HG03025 (cell line): ENCODE results near the gene RPL7L1.
"Not testable (repeated sequence)": the region's sequence is repeated elsewhere in the genome, so short reads cannot be mapped to it uniquely, and the experiment has no call there.

Experiments
- ATAC-seq: cut with Tn5 transposase; IDR thresholded peaks from one replicate; pipeline ENCODE4 v1.9.1; 2021; ENCODE audit warnings: mild to moderate bottlenecking, moderate library complexity; ENCODE audit not compliant: unreplicated experiment, low FRiP score

Gene RPL7L1

DNA sequence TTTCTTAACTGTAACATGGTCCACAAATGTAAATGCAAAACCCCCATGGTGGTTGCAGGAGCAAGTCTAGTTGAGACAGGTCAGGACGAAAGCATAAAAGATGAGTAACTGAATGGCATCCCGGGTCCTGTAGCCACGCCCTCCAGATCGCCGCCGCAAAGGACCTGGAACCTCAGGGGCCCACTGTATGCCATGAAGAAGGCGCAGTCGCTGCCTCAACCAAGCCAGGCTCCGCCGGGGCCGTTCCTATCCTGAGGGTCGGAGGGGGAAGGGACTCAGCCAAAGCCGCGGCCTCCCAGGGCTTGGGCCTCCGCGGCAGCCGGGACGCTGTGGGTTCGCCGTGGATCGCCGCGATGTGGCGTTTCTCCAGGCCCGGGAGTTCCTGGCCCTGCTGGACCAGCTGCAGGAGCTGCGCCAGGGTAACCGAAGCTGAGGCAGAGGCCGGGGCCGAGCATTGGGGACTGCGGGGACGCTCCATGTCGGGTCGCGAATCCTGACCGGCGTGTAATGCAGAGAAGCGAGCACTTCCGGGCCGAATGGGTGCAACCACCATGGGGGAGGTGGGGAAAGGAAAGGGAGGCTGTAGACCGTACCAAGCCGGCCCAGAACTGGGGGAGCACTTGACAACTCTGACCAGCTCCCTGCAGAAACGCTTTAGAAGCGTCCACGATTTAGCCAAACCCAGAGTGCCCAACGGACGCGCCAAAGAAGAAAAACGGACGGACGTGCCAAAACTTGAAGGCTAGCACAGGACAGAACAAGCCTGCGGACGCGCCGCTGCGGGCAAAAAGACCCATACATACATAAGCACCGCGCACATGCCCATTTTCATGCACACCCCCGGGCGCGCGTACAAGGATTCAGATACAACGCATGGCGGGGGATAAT, 11.1 kb downstream of the RPL7L1 start:
- peak; percentile 77 for ATAC-seq

DNA sequence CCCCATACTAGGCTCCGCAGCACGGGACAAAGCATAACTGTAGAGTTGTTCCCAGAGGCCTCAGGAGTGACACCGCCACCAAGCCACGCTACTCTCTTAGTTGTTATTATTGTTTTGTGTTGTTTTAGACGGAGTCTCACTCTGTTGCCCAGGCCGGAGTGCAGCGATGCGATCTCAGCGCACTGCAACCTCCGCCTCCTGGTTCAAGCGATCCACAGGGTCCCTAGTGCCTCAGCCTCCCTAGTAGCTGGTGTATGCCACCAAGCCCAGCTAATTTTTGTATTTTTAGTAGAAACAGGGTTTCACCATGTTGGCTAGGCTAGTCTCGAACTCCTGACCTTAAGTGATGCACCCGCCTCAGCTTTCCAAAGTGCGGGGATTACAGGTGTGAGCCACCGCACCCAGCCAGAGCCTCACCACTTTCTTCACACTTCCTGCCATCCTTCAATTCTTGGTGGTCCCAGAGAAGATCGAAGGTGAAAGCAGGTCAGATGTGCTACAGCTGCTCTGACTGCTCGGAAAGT, 11.8 kb downstream of the RPL7L1 start:
- ATAC-seq, result no peak

DNA sequence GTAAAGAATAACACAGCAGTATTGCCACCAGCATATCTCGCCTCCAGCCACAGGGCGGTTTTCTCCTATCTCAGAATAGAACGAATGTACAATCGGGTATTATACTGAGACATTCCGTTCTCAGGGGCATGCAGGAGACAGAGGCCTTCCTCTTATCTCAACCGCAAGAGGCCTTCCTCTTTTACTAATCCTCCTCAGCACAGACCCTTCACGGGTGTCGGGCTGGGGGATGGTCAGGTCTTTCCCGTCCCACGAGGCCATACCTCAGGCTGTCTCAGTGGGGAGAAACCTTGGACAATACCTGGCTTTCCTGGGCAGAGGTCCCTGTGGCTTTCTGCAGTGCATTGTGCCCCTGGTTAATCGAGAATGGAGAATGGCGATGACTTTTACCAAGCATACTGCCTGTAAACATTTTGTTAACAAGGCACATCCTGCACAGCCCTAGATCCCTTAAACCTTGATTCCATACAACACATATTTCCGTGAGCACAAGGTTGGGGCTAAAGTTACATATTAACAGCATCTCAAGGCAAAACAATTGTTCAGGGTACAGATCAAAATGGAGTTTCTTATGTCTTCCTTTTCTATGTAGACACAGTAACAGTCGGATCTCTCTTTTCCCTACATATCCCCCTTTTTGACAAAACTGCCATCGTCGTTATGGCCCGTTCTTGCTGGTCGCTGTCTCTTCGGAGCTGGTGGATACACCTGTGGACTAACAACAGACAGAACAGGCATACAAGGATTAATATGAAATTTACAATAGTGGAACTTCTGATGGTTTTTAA, 14.8 kb downstream of the RPL7L1 start:
- not testable (repeated sequence) for ATAC-seq

DNA sequence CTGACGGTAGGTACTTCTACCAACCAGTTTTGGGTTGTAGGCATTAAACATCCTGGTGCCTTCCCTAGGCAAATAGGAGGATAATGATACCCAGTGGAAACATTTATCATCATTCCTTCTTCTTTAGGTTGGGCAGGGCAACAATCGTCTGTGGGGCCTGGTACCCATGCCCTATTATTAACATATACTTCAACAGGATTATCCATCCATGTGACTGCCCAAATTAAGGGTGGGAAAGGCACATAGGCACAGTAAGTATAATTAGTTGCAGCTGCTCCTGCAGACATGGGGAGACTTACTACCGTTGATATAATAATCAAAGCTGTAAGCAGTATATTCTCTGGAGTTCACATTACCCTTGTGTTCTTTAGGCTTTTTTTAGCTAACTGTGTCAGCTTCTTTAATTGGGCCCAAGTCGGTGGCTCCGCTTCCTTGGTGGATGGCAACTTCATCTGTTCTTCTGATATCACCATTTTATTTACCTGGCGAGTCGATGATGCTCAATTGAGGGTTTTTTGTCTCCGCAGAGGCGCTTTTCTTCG, 16.8 kb downstream of the RPL7L1 start:
- no peak for ATAC-seq

DNA sequence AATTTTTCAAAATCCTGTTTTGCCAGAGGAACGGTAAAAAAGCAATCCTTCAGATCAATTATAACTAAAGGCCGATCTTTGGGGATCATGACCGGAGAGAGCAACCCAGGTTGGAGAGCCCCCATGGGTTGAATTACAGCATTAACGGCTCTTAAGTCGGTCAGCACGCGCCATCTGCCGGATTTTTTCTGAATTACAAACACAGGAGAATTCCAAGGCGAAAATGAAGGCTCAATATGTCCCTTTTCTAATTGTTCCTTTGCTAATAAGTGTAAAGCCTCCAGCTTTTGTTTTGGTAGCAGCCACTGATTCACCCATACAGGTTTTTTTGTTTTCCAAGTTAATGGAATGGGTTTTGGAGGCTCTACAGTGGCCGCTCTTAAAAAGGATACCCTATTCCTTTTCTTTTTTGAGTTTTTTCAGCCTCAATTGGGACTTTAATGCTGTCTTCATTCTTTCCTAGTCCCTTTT, 19.5 kb downstream of the RPL7L1 start:
- ATAC-seq, result no peak

DNA sequence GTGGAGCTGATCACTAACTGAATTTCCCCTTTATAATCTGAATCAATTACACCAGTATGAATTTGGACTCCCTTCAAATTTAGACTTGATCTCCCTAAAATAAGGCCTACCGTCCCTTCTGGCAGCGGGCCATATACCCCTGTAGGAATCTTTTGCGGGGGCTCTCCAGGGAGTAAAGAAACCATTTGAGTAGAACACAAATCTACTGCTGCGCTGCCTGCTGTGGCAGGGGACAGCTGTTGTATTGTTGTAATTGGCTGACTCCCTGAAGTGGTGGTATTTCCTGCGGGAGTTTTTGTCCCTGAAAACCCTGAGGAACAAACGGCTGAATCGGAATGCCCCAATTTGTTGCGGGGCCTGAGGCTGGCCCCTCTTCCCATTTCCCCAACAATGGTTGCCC, 20.5 kb downstream of the RPL7L1 start:
- no peak for ATAC-seq

DNA sequence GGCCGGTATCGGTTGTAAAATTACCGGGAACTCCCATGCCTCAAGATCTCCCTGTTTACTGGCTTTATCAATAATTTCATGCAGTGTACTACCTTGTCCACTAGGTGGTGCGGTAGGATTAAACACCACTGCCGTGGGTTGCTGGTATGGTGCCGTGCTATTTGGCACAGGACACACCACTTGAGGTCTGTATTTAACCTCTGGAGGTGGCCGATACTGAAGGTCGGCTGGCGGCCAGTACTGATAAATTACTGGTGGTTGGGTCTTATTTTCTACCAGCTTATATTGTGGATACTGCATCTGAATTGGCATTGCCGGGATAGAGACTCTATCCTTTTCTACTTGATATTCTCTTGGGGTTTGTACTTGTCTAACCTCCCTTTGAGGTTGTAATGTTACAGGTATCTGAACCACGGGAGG, 22.1 kb downstream of the RPL7L1 start:
- ATAC-seq, result no peak

DNA sequence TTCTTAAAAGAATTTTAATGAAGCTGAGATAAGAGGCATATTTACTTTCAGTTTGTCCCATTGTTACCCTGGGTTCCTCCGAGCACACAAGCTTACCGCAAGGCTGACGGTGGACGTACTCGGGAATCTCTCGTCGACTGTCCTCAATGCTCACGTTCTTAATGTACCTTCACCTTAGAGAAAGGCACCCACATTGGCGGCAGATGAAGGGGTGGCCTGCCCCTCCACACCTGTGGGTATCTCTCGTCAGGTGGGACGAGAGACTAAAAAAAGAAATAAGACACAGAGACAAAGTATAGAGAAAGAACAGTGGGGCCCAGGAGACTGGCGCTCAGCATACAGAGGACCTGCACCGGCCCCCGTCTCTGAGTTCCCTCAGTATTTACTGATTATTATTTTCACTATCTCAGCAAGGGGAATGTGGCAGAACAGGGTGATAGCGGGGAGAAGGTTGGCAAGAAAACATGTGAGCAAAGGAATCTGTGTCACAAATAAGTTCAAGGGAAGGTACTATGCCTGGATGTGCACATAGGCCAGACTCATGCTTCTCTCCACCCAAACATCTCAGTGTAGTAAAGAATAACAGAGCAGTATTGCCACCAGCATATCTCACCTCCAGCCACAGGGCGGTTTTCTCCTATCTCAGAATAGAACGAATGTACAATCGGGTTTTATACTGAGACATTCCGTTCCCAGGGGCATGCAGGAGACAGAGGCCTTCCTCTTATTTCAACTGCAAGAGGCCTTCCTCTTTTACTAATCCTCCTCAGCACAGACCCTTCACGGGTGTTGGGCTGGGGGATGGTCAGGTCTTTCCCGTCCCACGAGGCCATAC, 23.2 kb downstream of the RPL7L1 start:
- ATAC-seq, result not testable (repeated sequence)

DNA sequence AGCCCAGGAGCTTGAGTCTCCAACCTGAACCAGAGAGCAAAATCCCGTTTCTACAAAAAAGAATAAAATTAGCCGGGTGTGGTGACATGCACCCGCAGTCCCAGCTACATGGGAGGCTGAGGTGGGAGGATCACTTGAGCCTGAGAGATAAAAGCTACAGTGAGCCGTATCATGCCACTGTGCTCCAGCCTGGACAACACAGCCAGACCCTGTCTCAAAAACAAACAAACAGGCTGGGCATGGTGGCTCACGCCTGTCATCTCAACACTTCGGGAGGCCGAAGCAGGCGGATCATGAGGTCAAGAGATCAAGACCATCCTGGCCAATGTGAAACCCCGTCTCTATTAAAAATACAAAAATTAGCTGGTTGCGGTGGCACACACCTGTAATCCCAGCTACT, 25.1 kb downstream of the RPL7L1 start:
- no peak for ATAC-seq

DNA sequence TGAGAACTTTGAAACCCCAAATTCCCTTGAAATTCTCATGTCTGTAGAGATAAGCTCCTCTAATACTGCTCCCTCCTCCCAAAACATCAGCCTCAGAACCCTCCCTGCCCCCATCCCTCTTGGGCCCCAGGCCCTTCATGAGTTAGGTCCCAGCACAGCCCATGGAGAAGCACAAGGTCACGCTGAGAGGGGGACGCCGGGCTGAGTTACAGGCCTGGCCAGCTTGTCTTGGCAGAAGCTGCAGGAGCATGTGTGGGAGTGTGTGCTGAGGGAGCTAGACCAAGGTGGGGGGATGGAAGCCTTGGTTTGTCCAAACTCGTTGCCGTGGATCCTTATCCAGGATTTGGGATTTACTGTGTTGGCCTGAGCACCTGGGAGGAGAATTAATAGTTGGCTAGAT, 27.9 kb downstream of the RPL7L1 start:
- no peak for ATAC-seq

DNA sequence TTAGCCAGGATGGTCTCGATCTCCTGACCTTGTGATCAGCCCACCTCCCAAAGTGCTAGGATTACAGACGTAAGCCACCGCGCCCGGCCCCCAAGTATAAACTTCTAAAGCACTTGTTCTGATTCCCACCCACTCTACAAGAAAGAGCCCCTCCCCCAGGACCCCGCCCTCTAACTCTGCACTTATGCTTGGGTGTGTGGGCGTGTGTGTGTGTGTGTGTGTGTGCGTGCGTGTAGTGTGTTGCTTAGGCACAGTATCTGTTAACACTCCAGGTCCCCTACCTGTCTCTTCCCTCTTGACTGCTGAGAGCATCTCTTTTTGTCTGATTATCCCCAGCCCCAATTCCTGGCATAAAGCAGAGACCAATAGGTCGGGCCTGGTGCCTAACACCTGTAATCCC, 30.4 kb downstream of the RPL7L1 start:
- no peak for ATAC-seq

DNA sequence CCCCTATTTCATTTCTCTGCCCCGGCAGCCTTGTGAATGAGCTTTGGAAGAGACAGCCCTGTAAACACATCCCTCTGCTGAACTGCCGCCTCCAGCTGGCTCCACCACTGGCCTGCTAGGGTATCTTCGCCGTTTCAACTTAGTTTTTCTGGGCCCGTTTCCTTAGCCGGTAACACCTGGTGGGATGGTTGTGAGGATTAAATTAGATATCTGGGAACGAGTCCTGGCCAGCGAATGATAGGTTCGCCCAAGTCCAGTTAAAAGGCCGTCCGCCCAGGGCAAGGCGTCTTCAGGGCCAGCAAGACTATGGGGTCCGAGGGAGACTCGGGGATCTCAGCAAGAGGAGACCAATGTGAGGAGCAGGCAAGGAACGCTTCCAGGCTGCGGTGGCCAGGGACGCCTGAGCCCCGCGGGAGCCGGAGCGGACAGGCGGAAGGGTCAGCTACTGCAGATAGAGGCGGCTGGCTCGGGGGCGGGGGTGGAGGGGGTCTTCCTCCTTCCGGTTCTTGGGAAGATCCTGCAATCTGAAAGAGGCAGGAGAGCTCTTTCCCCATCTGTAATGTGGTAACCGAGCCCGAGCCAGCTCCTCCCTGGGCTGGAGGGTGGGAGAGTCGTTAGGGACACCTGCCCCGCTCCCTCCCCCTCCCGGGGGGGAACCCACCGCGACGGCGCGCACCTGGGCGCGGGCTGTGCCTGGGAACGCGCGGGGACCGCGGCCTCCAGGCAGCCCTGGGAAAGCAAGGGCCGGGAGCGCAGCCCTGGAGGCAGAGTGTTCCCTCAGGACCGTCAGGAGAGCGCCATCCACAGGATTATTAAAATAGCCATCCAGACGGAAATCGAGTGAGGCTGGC, 32.0 kb downstream of the RPL7L1 start:
- no peak for ATAC-seq

DNA sequence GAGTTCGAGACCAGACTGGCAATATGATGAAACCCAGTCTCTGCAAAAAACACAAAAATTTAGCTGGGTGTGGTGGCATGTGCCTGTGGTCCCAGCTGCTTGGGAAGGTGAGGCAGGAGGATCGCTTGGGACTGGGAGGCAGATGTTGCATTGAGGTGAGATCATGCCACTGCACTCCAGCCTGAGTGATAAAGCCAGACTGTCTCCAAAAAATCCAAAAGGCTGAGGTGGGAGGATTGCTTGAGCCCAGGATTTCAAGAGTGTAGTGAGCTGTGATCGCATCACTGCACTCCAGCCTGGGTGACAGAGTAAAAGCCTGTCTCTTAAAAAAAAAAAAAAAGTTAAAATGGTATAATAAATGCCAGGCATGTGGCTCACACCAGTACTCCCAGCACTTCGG, 35.1 kb downstream of the RPL7L1 start:
- no peak for ATAC-seq

DNA sequence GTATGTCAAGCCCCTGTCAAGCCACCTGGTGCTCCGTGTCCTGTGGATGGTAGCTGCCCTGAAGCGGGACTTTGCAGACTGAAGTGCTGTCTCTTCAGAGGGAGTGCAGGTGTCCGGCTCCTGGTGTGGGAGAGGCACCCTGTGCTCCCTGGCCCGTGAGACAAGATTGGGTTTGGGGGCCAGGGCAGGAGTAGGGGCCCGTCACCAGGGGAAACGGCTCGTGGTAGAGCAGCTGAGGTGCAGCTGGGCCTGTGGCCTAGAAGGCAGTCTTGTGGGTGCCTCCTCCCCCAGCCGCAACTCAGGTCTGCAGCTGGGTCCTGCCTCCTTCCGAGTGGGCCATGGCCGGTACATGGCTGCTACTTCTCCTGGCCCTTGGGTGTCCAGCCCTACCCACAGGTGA, 36.3 kb downstream of the RPL7L1 start, which contains the start of gene PTCRA:
Gene PTCRA, plus strand, starts transcription at position 322 of the 400 bp plus-strand sequence. Its CDS starts 17 bp downstream, at position 339.
- ATAC-seq, result no peak

DNA sequence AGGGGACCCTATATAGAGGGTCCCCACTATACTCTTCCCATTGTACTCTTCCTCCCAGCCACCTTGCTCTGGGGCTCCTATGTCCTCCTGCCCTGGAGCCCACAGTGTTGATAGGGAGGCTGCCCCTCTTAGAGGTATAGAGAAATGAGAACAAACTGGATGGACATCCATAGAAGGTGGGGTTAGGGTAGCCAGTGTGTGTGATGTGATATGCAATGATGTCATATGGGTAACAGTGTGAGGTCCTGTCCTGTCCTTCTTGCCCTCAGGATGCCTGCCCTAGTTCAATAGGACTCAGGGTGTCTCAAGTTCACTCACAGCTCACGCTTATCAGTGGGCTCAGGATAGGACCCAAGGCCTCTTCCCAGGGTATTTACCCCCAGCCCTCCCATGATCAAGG, 36.9 kb downstream of the RPL7L1 start:
- ATAC-seq, result no peak

DNA sequence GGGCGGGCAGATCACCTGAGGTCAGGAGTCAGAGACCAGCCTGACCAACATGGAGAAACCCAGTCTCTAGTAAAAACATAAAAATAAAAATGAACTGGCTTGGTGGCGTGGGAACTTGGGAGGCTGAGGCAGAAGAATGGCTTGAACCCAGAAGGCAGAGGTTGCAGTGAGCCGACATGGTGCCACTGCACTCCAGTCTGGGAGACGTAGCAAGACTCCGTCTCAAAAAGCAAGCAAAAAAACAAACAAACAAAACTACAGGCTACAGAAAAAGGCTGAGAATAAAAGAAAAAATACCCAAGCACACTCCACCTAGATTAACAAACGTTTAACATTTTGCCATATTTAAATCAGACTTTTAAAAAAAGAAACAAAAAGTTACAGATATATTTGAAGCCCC, 42.4 kb downstream of the RPL7L1 start:
- ATAC-seq, result no peak

DNA sequence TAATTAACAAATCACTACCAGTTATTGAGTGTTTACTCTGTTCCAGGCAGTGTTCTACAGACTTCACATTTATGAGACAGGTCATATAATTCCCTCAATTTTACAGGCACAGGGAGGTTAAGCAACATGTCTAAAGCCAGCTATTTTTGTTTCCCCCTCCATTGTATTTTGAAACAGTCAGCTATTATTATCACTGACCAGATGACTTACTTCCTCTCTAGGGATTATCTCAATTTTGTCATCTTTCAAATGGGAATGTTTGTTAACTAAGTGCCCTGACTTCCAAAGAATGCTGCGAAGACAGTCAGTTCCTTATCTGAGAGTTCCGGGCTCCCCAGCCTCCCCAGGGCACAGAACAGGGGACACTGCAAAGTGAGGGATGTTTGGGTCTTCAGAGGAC, 44.2 kb downstream of the RPL7L1 start:
- no peak for ATAC-seq

DNA sequence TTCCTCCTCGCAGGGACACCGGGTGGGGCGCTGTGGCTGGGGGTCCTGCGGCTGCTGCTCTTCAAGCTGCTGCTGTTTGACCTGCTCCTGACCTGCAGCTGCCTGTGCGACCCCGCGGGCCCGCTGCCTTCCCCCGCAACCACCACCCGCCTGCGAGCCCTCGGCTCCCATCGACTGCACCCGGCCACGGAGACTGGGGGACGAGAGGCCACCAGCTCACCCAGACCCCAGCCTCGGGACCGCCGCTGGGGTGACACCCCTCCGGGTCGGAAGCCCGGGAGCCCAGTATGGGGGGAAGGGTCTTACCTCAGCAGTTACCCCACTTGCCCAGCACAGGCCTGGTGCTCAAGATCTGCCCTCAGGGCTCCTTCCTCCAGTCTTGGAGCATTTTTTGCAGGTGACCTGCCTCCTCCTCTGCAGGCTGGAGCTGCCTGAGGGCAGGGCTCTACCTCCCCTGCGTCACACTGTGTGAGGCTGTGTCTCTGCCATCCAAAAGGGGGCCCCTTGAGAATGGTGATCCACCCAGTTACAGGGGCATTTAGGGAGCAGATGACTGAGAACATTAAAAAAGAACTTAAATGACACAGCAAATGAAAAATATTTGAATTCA, 45.9 kb downstream of the RPL7L1 start:
- ATAC-seq, result no peak
